Loucy (cell line): Measurements from ENCODE around the gene NOL9.

Experiments
- H2AFZ ChIP-seq: fragments of 200-600 bp; sonication (generic); 2 replicates; pipeline ENCODE4 v1.6.0; 2016; ENCODE audit warnings: antibody characterized with exemption, mild to moderate bottlenecking, low read length, moderate library complexity
- H3F3A ChIP-seq: fragments of 200-600 bp; 2 replicates; pipeline ENCODE4 v1.6.0; 2016; ENCODE audit warnings: antibody characterized with exemption, low read depth, mild to moderate bottlenecking
- H3K27me3 ChIP-seq: fragments of 200-600 bp; sonication (generic); 2 replicates; pipeline ENCODE4 v1.6.1; 2014; ENCODE audit warnings: low read length, mild to moderate bottlenecking; ENCODE audit not compliant: insufficient read depth, poor library complexity, severe bottlenecking
- H3K36me3 ChIP-seq: fragments of 200-600 bp; sonication (generic); 2 replicates; pipeline ENCODE4 v1.6.1; 2016; ENCODE audit warnings: low read length; ENCODE audit not compliant: insufficient read depth
- H3K4me1 ChIP-seq: fragments of 200-600 bp; sonication (generic); 2 replicates; pipeline ENCODE4 v1.5.1; 2014; ENCODE audit warnings: low read length, mild to moderate bottlenecking; ENCODE audit not compliant: insufficient read depth, poor library complexity, severe bottlenecking
- H3K4me2 ChIP-seq: fragments of 200-600 bp; sonication (generic); 2 replicates; pipeline ENCODE4 v1.6.0; 2014; ENCODE audit warnings: antibody characterized with exemption, low read length, low read depth, mild to moderate bottlenecking; ENCODE audit not compliant: poor library complexity, severe bottlenecking
- H3K4me3 ChIP-seq: fragments of 200-600 bp; sonication (generic); 2 replicates; pipeline ENCODE4 v1.5.1; 2014; ENCODE audit warnings: low read length, mild to moderate bottlenecking, mixed read lengths; ENCODE audit not compliant: poor library complexity, severe bottlenecking
- H3K79me2 ChIP-seq: fragments of 200-600 bp; sonication (generic); 2 replicates; pipeline ENCODE4 v1.6.1; 2014; ENCODE audit warnings: low read length; ENCODE audit not compliant: insufficient read depth
- H3K9ac ChIP-seq: fragments of 200-600 bp; sonication (generic); 2 replicates; pipeline ENCODE4 v1.6.0; 2014; ENCODE audit warnings: mild to moderate bottlenecking, low read depth, low read length, moderate library complexity; ENCODE audit not compliant: poor library complexity, severe bottlenecking
- H3K9me2 ChIP-seq: fragments of 200-600 bp; sonication (generic); replicated peaks from 2 replicates; pipeline ENCODE4 v1.6.1; 2016; ENCODE audit warnings: low read depth, low read length, mixed read lengths
- H3K9me3 ChIP-seq: fragments of 200-600 bp; sonication (generic); 2 replicates; pipeline ENCODE4 v1.6.1; 2014; ENCODE audit warnings: mild to moderate bottlenecking, antibody characterized with exemption, low read length, low read depth; ENCODE audit not compliant: insufficient read depth
- H4K20me1 ChIP-seq: fragments of 200-600 bp; sonication (generic); 2 replicates; pipeline ENCODE4 v1.6.0; 2014; ENCODE audit warnings: antibody characterized with exemption, low read length, mild to moderate bottlenecking; ENCODE audit not compliant: insufficient read depth, poor library complexity, severe bottlenecking
- CTCF ChIP-seq: fragments of 200-600 bp; sonication (generic); conservative IDR thresholded peaks from 2 replicates; pipeline ENCODE4 v1.5.1; 2014; ENCODE audit warnings: mild to moderate bottlenecking, antibody characterized with exemption, low read length
- EZH2phosphoT487 ChIP-seq: fragments of 200-600 bp; IDR thresholded peaks from 2 replicates; pipeline ENCODE4 v1.6.1; 2018; ENCODE audit warnings: antibody characterized with exemption, mild to moderate bottlenecking, moderate library complexity, borderline replicate concordance

NOL9 gene

GRCh38 chr1:6475381-6476133, 78.8 kb downstream of the NOL9 start:
- no peak for TF ChIP-seq EZH2phosphoT487
- TF ChIP-seq CTCF, result peak; percentile 91
- H3K4me2 ChIP-seq, result no peak overlapping the region
- no peaks in the 10 kb centered on the region for H3F3A ChIP-seq
- H4K20me1 ChIP-seq, result no peaks in the 10 kb centered on the region
- H3K79me2 ChIP-seq, result no peaks in the 10 kb centered on the region
- H3K4me1 ChIP-seq, result no peaks in the 10 kb centered on the region
- H3K4me3 ChIP-seq, result no peak overlapping the region
- H3K27me3 ChIP-seq, result no peaks in the 10 kb centered on the region
- H3K9me2 ChIP-seq, result no peaks in the 10 kb centered on the region
- H3K9me3 ChIP-seq, result no peaks in the 10 kb centered on the region
- no peaks in the 10 kb centered on the region for H3K36me3 ChIP-seq
- no peak overlapping the region for H3K9ac ChIP-seq
- no peak overlapping the region for H2AFZ ChIP-seq

GRCh38 chr1:6474815-6475282, 79.5 kb downstream of the NOL9 start:
- Histone ChIP-seq H3K4me2 (no peak overlapping the region), H3F3A (no peaks in the 10 kb centered on the region), H3K9ac (no peak overlapping the region), H3K4me3 (no peak overlapping the region), H3K36me3 (no peaks in the 10 kb centered on the region), H3K9me3 (no peaks in the 10 kb centered on the region), H3K4me1 (no peaks in the 10 kb centered on the region), H3K27me3 (no peaks in the 10 kb centered on the region), H2AFZ (no peak overlapping the region), H3K79me2 (no peaks in the 10 kb centered on the region), H4K20me1 (no peaks in the 10 kb centered on the region), H3K9me2 (no peaks in the 10 kb centered on the region)
- no peak for TF ChIP-seq EZH2phosphoT487
- no peak for TF ChIP-seq CTCF

- no peaks in the 10 kb centered on the region for H3K27me3 ChIP-seq
- H3K79me2 ChIP-seq, result no peaks in the 10 kb centered on the region
- no peak overlapping the region for H3K4me2 ChIP-seq
- H4K20me1 ChIP-seq, result no peaks in the 10 kb centered on the region
- no peak overlapping the region for H2AFZ ChIP-seq
- H3K4me3 ChIP-seq, result no peak overlapping the region
- H3K36me3 ChIP-seq, result no peaks in the 10 kb centered on the region
- TF ChIP-seq CTCF, result no peak
- TF ChIP-seq EZH2phosphoT487, result no peak
- no peaks in the 10 kb centered on the region for H3F3A ChIP-seq
- no peak overlapping the region for H3K9ac ChIP-seq
- H3K9me2 ChIP-seq, result no peaks in the 10 kb centered on the region
- no peaks in the 10 kb centered on the region for H3K9me3 ChIP-seq
- H3K4me1 ChIP-seq, result no peaks in the 10 kb centered on the region
Observed at GRCh38 chr1:6473974-6474814, 80.1 kb downstream of the NOL9 start.
